HG02623 (cell line): Measurements from ENCODE around the gene OVOL1.

Experiments used
- ATAC-seq: cut with Tn5 transposase; IDR thresholded peaks from one replicate; pipeline ENCODE4 v1.9.1; 2021; ENCODE audit warnings: moderate library complexity; ENCODE audit not compliant: unreplicated experiment

OVOL1 gene

GRCh38 chr11:65777821-65778361, 9.0 kb upstream of the OVOL1 start:
- ATAC-seq, result no peak

- no peak for ATAC-seq
Observed at GRCh38 chr11:65778431-65778900, 8.4 kb upstream of the OVOL1 start.

- no peak for ATAC-seq
Observed at GRCh38 chr11:65778901-65779668, 7.8 kb upstream of the OVOL1 start.

- ATAC-seq, result no peak
Observed at GRCh38 chr11:65779669-65779918, 7.3 kb upstream of the OVOL1 start.

GRCh38 chr11:65779919-65780769, 6.7 kb upstream of the OVOL1 start:
- ATAC-seq, result peak; percentile 28

GRCh38 chr11:65780770-65781151, 6.1 kb upstream of the OVOL1 start, which contains the start of gene AP5B1:
Gene AP5B1, minus strand, starts transcription at chr11:65780976. Its CDS starts 385 bp downstream, at chr11:65780591.
- ATAC-seq, result peak; percentile 45

GRCh38 chr11:65781152-65781961, 5.5 kb upstream of the OVOL1 start:
- ATAC-seq, result peak; percentile 28

GRCh38 chr11:65781962-65782815, 4.7 kb upstream of the OVOL1 start:
- ATAC-seq, result no peak

GRCh38 chr11:65782816-65783228, 4.0 kb upstream of the OVOL1 start:
- no peak for ATAC-seq

- no peak for ATAC-seq
Observed at GRCh38 chr11:65785319-65786007, 1.4 kb upstream of the OVOL1 start.

GRCh38 chr11:65786008-65786785, 666 bp upstream of the OVOL1 start:
- ATAC-seq, result no peak

GRCh38 chr11:65787649-65788622, 1.1 kb downstream of the OVOL1 start:
- ATAC-seq, result no peak

GRCh38 chr11:65788821-65789220, 2.0 kb downstream of the OVOL1 start:
- ATAC-seq, result no peak

- ATAC-seq, result no peak
Observed at GRCh38 chr11:65789230-65790103, 2.6 kb downstream of the OVOL1 start.

- ATAC-seq, result no peak
Observed at GRCh38 chr11:65790104-65790901, 3.4 kb downstream of the OVOL1 start.
